Measurements from ENCODE around the gene NEK10.
"Not testable (repeated sequence)": the region's sequence is repeated elsewhere in the genome, so short reads cannot be mapped to it uniquely, and the experiment has no call there.

The NEK10 gene

DNA sequence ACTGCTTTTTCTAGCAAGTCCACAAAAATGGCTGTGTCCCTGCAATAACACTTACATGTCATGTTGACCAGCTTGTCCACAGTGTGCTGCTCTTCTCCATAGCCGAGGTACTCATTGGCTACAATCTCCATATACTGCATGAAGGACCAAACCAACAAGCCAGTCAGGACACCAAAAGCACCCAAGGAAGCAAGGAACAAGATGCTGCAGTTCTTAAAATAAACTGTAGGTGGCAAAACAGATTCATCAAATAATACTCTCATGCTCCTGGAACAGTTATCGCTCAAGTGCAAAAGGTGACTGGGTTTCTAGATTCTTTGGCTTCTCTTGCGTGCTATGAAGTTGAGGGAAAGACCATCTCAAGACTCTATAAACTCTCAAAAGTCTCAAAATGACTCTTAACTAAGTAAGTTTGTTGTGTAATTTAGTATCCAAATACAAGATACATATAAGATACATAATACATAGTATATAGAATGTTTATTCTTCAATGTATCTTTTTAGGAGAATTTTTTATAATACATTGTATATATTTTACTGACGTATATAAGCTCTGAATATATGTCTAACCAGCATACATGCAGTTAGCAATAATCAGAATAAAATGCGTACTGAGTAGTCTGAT is 57.0 kb downstream of the NEK10 start:
- peak; percentile 83 for DNase-seq

GRCh38 chr3:27311400-27311799 is 57.8 kb downstream of the NEK10 start:
- DNase-seq = peak; percentile 98

DNA sequence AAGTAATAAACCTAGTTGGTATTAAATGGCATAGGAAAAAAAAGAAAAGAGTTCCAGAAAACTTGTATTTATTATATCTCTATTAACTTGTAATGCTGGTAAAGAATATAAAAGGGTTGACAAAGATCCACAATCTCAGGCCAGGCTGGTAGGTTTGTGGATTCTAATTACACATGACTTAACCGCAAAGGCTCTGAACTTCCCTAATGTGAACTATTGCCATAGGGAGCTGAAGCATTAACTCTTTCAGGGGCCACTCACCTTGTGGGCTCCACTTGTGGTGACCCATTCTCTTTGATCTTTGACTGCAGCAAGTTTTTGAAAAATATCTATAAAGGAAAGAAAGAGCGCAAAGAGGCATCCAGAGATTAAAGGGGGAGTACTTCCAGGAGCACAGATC is 58.5 kb downstream of the NEK10 start:
- peak; percentile 17 for DNase-seq

GRCh38 chr3:27307566-27307965 is 61.6 kb downstream of the NEK10 start:
- DNase-seq = no peak

DNA sequence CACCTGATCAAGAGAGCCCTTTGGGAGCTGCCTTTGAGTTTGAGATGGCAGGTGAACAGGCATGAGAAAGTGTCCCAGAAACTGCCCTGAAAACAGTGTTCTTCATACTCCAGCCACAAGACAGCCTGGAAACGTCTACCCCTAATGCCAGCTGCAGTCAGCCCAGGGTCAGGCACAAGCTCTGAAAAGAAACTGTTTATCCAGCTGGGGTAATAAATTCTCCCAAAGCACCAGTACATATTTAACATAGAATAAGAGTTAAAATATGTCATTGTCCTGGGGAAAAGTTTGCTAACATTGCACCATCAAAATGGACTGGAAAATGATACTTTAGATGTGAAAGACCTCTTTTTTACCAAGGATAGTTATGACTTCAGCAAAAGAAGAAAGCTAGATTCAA is 66.3 kb downstream of the NEK10 start:
- DNase-seq = no peak

- not testable (repeated sequence) for DNase-seq
These were observed 70.2 kb downstream of the NEK10 start for GRCh38 chr3:27298981-27299380.

DNA sequence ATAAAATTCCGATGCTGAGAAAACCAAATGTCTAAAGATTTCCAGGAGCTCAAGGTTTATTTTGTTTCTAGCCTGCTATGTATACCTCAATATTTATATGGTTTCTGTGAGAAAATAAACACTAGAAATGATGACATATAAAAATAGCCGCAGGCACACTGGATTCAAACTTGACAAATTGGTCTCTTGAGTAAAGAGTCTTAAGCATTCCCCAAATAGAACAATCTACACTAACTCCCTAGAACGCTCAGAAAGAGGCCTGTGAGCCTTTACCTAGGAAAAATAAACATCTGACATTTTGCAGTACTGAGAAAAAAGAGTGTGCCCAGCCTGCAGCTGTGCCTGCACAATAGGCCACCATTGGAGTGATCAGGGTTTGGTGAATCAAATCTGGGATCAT is 75.2 kb downstream of the NEK10 start:
- DNase-seq = no peak

DNA sequence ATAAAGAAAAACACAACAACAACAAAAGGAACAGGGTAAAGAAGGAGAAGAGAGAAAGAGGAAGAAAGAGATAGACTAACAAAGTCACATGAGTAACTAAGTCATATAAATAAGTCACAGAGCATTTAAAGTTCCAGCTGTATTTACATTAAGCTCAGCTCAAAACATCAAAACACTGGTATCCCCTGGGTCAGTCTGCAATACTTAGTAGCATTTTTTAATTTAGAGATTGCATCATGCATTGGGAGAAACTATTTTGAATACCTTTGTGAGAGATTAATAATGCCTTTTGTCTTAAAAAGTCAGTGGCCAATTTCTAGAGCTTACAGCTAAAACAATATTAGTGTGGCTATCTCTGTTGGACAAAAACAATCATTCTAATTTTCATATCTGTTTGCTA is 78.4 kb downstream of the NEK10 start:
- DNase-seq = no peak

- no peak for DNase-seq
These were observed 79.3 kb downstream of the NEK10 start for GRCh38 chr3:27289769-27290413.

DNA sequence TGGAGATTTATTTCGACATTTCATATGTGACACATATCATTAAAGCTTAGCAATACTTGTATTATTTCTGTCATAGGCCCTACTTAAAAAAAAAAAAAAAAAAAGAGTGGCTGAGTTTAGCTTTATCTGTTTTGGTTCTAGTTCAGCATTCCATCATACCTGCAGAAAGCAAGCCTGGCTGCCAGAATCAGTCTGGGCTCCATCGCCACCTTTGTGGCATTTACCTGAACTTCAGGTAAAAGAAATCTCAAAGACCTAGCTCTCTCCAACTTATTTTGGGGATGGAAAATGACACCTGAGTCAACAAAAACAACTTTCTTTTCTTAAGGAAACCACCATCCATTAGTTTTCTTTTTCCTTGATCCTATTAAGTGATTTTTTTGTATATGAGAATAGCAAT is 82.1 kb downstream of the NEK10 start:
- DNase-seq = no peak

DNA sequence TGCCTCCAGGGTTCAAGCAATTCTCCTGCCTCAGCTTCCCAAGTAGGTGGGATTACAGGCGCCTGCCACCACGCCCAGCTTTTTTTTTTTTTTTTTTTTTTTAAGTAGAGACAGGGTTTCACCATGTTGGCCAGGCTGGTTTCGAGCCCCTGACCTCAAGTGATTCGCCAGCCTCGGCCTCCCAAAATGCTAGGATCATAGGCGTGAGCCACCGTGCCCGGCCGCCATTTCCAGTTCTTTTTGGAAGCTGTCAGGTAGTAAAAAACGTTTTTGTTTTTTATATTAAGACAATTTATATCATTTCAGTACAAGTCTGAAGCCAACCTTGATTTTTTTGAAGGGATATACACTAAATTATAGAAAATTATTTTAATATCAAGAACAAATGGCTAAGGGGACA is 82.7 kb downstream of the NEK10 start:
- DNase-seq = not testable (repeated sequence)

DNA sequence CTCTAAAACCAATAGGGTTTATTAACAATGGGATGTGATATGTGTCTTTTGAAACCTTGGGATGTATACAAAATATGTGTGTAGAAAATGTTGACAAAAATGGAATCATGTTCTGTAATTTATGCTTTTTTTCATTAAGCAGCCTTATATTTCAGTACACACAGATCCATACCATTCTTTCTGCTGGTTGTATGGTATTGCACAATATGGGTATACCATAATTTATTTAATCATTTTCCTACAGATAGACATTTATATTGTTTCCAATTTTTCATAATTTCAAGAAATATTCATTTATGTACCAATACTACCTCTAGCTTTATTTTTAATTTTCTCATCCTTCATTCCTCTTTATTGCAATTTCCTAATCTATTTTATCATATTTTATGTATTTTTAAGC is 83.5 kb downstream of the NEK10 start:
- DNase-seq = no peak

GRCh38 chr3:27281671-27282150 is 87.5 kb downstream of the NEK10 start:
- DNase-seq = no peak

DNA sequence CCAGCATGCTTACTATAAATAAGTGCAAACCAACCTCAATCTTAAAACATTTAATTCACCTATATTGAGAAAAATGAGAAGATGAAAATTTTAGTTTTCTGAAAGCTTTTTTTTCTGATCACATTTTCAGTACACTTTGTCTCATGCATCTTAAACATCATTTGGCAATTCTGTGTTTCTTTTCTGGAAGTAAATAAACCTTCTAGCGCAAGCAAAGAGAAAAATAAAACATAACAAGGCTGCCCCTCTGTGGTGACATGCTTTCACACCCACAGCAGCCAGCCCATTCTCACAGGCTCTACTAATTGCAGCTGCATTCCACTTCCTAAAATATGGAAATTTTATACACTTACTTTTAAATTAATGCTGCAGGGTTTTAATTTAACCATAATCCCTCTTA is 90.1 kb downstream of the NEK10 start:
- DNase-seq = peak; percentile 6

DNA sequence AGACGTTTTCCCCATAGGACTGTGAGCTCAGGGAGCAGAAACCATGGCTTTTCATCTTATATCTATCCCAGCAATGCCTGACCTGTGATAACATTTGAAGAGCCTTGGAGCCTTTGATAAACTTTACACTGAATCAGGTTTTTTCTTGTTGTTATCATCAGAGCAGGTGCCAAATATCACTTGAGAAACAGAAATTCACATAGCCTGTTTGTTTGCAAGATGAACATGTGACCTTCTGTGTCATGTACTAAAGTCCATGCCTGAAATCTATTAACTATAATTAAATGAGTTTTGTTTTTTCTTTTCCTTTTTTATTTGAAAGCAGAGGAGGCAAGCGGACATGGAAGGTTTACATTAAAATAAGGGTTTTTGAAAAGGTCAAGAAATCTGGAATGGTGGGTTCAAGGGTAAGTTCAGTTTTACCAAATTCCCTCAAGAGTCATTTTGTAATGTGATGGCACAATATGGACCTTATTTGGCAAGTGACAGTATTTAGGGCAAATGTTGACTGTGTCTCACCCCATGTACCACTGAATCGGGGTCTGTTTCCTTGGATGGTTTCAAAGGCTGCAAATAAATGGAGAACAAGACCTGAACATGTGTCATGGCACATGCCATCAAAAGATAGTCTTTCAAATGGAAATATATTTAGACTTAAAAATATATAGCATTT is 90.7 kb downstream of the NEK10 start:
- DNase-seq = no peak

GRCh38 chr3:27275441-27275990 is 93.7 kb downstream of the NEK10 start:
- no peak for DNase-seq

DNA sequence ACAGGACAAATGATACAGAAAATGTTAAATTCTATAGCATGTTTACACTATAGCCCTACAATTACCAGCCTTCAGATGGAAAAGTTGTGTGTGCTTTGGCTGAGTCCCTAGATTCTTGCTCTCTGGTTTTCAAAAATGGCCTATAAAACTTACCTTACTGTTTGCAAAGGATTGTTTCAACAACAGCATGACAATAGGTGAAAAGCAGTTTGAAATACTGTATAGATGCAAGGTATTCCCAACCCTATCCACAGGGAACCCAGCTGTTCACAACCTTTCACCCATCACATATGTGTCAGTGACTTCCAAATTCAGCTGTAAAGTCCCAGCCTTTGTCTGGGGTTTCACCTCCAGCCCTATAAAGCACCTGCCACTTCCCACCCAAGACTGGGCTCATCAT is 97.3 kb downstream of the NEK10 start:
- no peak for DNase-seq

DNA sequence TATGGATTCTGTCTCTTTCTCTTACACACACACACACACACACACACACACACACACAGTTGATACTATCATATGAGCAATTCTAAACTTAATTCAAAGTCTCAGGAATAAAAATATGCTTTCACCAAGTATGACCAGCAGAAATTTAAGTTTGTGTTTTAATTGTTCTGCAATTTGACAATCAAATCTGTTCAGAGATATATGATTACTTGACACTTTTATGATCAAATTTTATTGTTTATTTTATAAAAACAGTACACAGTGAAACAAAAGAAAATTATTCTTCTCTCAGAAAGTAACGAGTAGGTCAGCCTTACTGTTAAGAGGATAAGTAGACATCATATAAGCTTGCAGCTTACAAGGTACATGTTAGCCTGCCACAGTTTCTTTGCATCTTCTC is 114.3 kb downstream of the NEK10 start:
- no peak for DNase-seq

- DNase-seq = peak; percentile 59
These were observed 115.4 kb downstream of the NEK10 start for GRCh38 chr3:27253831-27254230.

GRCh38 chr3:27253391-27253790 is 115.8 kb downstream of the NEK10 start:
- DNase-seq = no peak

DNA sequence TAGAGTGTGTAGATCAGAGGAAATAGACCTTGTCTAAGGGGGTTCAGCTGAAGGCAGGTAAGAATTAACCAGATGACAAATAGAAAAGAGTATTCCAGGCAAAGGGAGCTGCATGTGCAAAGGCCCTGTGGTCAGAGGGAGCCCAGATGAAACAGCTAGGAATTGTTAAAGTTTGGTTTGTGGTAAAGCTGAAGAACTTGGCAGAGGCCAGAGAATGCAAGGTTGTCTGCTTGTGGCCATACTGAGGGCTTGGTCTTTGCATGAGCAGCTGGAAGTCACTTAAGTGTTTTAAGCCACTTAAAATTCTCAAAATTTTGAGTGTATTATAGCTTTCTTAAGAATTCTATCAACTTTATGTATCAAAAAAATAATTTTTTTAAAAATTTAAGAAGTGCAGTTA is 116.5 kb downstream of the NEK10 start:
- DNase-seq = no peak

GRCh38 chr3:27244374-27244773 is 124.8 kb downstream of the NEK10 start:
- no peak for DNase-seq

DNA sequence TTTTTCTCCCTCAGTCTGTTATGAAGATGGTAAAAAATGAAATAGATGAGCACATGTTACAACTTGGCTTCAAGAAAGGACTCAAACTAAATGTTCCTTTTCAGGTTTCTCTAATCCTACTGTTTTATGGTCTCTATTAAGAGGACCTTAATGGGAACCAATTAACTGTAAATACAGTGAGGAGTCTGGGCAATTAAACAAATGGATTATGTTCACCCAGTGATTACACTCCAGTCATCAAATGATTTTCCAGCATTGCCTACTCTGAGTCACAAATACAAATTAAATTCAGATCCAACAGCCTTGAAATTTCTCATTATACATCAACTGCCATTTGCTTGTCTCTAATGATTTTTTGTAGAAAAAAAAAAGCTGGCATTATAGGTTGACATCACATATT is 129.2 kb downstream of the NEK10 start:
- DNase-seq = no peak

DNA sequence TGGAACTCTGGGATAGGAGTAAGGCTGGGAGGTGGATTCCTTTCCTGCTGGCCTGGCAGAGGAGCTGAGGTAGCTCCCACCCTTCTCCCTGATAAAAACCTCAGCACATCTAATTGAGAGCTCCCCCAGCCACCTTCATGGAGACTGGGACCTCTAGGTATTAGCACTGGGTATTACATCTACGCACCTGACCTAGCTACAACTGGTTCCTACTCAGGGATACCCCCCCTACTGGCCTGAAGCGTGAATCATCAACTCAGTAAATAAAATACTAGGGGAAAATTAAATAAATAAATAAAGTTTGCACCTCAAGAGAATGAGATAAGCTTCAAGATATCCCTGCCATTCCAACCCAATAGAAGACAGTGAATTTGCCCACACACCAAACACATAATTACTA is 140.4 kb downstream of the NEK10 start:
- DNase-seq = no peak

Measured in EL (cell line).